ENCODE results near the gene TNS1. TPM values are rescaled to one million over a fixed set of nuclear protein-coding genes. Genes with fewer than 3 reads are reported as not detected.
"Not testable (repeated sequence)": the region's sequence is repeated elsewhere in the genome, so short reads cannot be mapped to it uniquely, and the experiment has no call there.

Gene TNS1
- total RNA-seq, 1 donor from 2014 or later: 14.5 TPM

DNA sequence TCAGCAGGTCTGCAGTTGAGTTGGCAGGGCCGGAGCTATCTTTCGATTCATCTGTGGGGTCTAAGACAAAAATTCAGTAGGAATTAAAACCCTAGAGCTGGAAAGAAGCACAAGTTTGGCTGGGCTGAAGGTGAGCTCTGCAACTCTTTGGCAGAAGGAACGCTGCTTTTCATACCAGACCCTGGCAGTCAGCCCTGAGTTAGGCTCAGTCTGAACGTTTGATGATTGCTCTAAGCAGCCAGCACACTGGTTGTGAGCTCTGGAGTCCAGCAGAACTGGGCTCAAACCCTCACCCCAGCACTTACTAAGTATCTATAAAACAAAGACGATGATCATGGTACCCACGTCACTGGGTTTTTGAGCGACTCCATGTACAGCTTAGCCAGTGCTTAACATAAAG, 192.5 kb downstream of the TNS1 start:
- H3K36me3 Mint-ChIP-seq (ENCODE audit: low read depth): peaks cover 16% of the 10 kb centered on the region
- DNase-seq (ENCODE audit: low read depth, low spot score): no peak
- H3K27ac Mint-ChIP-seq (ENCODE audit: unreplicated experiment): no peak overlapping the region
- peaks cover 28% of the 10 kb centered on the region for H3K4me1 Mint-ChIP-seq
- H3K4me3 Mint-ChIP-seq: no peak overlapping the region
- H3K27me3 Mint-ChIP-seq (ENCODE audit: low read depth): peaks cover 3% of the 10 kb centered on the region
- TF ChIP-seq, protein P1, sequence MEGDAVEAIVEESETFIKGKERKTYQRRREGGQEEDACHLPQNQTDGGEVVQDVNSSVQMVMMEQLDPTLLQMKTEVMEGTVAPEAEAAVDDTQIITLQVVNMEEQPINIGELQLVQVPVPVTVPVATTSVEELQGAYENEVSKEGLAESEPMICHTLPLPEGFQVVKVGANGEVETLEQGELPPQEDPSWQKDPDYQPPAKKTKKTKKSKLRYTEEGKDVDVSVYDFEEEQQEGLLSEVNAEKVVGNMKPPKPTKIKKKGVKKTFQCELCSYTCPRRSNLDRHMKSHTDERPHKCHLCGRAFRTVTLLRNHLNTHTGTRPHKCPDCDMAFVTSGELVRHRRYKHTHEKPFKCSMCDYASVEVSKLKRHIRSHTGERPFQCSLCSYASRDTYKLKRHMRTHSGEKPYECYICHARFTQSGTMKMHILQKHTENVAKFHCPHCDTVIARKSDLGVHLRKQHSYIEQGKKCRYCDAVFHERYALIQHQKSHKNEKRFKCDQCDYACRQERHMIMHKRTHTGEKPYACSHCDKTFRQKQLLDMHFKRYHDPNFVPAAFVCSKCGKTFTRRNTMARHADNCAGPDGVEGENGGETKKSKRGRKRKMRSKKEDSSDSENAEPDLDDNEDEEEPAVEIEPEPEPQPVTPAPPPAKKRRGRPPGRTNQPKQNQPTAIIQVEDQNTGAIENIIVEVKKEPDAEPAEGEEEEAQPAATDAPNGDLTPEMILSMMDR (conservative IDR thresholded peaks at IDR 0.05): no peak
- H3K9me3 Mint-ChIP-seq: peaks cover 5% of the 10 kb centered on the region

DNA sequence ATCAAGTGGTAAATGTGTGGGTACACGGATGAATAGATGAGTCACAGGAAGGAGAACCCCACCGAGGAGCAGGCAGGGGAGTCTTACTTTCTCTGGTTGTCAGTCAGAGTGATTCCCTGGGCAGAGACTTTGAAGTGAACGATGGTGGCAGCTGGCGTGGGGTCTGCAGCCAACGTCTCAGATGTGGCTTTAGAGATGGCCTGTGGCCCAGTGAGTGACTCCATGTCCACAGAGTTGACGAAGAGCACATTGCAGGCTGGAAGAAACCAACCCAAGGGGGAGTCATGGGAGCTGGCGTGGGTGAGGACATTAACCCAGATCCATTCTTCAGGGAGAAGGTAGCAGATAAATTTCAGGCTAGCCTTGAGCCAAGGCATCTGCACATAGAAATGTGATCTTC, 193.1 kb downstream of the TNS1 start:
- H3K36me3 Mint-ChIP-seq (ENCODE audit: low read depth): peaks cover 16% of the 10 kb centered on the region
- peaks cover 3% of the 10 kb centered on the region for H3K27me3 Mint-ChIP-seq (ENCODE audit: low read depth)
- no peak overlapping the region for H3K27ac Mint-ChIP-seq (ENCODE audit: unreplicated experiment)
- TF ChIP-seq, protein P1 (conservative IDR thresholded peaks at IDR 0.05): no peak
- peaks cover 5% of the 10 kb centered on the region for H3K9me3 Mint-ChIP-seq
- peaks cover 29% of the 10 kb centered on the region for H3K4me1 Mint-ChIP-seq
- H3K4me3 Mint-ChIP-seq: no peak overlapping the region
- no peak for DNase-seq (ENCODE audit: low read depth, low spot score)

DNA sequence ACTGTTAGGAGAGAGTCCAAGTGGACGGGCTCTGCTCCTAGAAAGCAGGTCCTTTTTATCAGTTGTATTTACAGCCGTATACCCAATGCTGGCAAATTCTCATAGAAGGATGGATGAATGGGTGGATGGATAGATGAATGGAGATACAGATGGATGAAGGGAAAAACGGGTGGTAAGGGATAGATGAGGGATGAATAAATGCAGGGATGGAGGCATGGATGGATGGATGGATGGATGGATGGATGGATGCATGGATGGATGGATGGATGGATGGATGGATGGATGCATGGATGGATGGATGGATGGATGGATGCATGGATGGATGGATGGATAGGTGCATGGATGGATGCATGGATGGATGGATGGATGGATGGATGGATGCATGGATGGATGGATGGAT, 193.8 kb downstream of the TNS1 start:
- DNase-seq (ENCODE audit: low read depth, low spot score); H3K4me3 Mint-ChIP-seq; H3K27ac Mint-ChIP-seq (ENCODE audit: unreplicated experiment); H3K9me3 Mint-ChIP-seq; H3K27me3 Mint-ChIP-seq (ENCODE audit: low read depth): not testable (repeated sequence)
- Mint-ChIP-seq H3K4me1 (peaks cover 24% of the 10 kb centered on the region), H3K36me3 (ENCODE audit: low read depth) (peaks cover 16% of the 10 kb centered on the region)

GRCh38 chr2:217808326-217808725, 194.5 kb downstream of the TNS1 start:
- Mint-ChIP-seq H3K27ac (ENCODE audit: unreplicated experiment) (no peak overlapping the region), H3K9me3 (peaks cover 5% of the 10 kb centered on the region), H3K27me3 (ENCODE audit: low read depth) (peaks cover 3% of the 10 kb centered on the region), H3K4me3 (no peak overlapping the region), H3K36me3 (ENCODE audit: low read depth) (peaks cover 16% of the 10 kb centered on the region), H3K4me1 (peaks cover 24% of the 10 kb centered on the region)
- no peak for DNase-seq (ENCODE audit: low read depth, low spot score)
- TF ChIP-seq, protein P1 (conservative IDR thresholded peaks at IDR 0.05): no peak

DNA sequence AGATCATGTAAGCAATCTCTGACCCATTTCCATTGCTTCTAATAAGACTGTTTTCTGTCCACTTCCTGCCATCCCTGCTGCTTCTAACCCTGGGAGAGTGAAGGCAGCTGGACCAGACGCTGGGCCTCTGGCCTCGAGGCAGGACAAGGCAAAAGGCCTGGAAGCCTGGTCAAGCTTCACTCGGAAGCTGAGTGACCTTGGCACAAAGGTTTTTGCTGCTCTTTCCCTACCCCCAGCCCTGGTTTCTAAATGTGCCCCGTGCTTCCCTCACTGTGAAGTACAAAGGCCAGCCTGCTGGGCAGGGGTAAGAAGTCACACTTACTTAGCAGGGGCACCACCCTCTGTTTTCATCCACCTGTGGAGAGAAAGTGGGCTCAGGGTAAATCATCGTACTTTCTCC, 195.0 kb downstream of the TNS1 start:
- H3K27me3 Mint-ChIP-seq (ENCODE audit: low read depth): peaks cover 3% of the 10 kb centered on the region
- peaks cover 24% of the 10 kb centered on the region for H3K4me1 Mint-ChIP-seq
- TF ChIP-seq, protein P1 (conservative IDR thresholded peaks at IDR 0.05): no peak
- H3K9me3 Mint-ChIP-seq: peaks cover 5% of the 10 kb centered on the region
- DNase-seq (ENCODE audit: low read depth, low spot score): no peak
- H3K27ac Mint-ChIP-seq (ENCODE audit: unreplicated experiment): no peak overlapping the region
- H3K36me3 Mint-ChIP-seq (ENCODE audit: low read depth): peaks cover 16% of the 10 kb centered on the region
- H3K4me3 Mint-ChIP-seq: no peak overlapping the region

- DNase-seq (ENCODE audit: low read depth, low spot score): no peak
- H3K27ac Mint-ChIP-seq (ENCODE audit: unreplicated experiment): peak overlapping the region; percentile 30
- H3K36me3 Mint-ChIP-seq (ENCODE audit: low read depth): peaks cover 16% of the 10 kb centered on the region
- peaks cover 3% of the 10 kb centered on the region for H3K27me3 Mint-ChIP-seq (ENCODE audit: low read depth)
- TF ChIP-seq, protein P1 (conservative IDR thresholded peaks at IDR 0.05): no peak
- peaks cover 5% of the 10 kb centered on the region for H3K9me3 Mint-ChIP-seq
- peaks cover 24% of the 10 kb centered on the region for H3K4me1 Mint-ChIP-seq
- no peak overlapping the region for H3K4me3 Mint-ChIP-seq
Observed at GRCh38 chr2:217807025-217807424, 195.8 kb downstream of the TNS1 start.

Measured in neural crest cell (in vitro differentiated cells).